ENCODE results near the gene PLA2G4E.
A peak's percentile ranks its signal among the peaks of the same experiment; 100 is the strongest.

PLA2G4E gene

DNA sequence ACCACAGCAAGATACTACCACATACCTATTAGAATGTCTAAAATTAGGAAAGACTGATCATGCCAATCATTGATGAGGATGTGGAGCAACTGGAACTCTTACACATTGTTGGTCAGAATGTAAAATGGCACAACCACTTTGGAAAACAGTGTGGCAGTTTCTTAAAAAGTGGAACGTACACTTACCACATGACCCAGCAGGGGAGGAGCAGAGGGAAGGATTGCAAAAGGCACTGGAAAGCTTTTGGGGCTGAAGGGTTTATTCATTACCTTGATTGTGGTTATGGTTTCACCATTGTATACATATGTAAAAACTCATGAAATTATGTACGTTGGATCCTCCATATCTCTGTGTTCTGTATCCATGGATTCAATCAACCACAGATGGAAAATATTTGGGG lies 45.2 kb downstream of the PLA2G4E start:
- H3K4me3 ChIP-seq (ENCODE audit: low read depth, low read length): no peak overlapping the region
- ChIA-PET CTCF (no interaction called here), POLR2A (no interaction called here)
- DNase-seq (ENCODE audit: low read depth, low spot score): no peak
- TF ChIP-seq, protein P1, sequence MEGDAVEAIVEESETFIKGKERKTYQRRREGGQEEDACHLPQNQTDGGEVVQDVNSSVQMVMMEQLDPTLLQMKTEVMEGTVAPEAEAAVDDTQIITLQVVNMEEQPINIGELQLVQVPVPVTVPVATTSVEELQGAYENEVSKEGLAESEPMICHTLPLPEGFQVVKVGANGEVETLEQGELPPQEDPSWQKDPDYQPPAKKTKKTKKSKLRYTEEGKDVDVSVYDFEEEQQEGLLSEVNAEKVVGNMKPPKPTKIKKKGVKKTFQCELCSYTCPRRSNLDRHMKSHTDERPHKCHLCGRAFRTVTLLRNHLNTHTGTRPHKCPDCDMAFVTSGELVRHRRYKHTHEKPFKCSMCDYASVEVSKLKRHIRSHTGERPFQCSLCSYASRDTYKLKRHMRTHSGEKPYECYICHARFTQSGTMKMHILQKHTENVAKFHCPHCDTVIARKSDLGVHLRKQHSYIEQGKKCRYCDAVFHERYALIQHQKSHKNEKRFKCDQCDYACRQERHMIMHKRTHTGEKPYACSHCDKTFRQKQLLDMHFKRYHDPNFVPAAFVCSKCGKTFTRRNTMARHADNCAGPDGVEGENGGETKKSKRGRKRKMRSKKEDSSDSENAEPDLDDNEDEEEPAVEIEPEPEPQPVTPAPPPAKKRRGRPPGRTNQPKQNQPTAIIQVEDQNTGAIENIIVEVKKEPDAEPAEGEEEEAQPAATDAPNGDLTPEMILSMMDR (IDR thresholded peaks at IDR 0.05; ENCODE audit: insufficient read depth, low read length, missing control alignments): no peak

DNA sequence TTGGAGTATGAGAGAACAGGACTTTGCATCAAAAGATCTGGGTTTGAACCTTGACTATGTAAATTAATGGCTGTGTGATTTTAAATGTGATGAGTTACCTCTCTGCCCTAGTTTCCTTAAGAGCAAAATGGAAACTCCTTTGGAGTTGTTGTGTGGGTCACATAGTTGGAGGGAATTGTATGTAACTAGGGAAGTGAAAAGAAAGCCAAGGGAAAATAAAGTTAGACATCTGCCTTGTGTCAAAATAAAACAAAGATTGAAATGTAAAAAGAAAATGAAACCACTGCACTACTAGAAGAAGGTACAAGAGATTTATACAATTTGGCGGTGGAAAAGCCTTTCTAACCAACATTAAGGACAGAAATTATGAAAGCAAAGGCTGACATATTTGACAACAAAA lies 46.8 kb downstream of the PLA2G4E start:
- no peak for DNase-seq (ENCODE audit: low read depth, low spot score)
- H3K4me3 ChIP-seq (ENCODE audit: low read depth, low read length): no peak overlapping the region
- CTCF ChIA-PET: interaction anchor here (0.8 to 5.3 kb wide), 2 partner anchors 16 to 109 kb away, joined by 3 to 30 read pairs; no protein-coding TSS in a partner anchor
- TF ChIP-seq, protein P1 (IDR thresholded peaks at IDR 0.05; ENCODE audit: insufficient read depth, low read length, missing control alignments): no peak
- POLR2A ChIA-PET: no interaction called here

DNA sequence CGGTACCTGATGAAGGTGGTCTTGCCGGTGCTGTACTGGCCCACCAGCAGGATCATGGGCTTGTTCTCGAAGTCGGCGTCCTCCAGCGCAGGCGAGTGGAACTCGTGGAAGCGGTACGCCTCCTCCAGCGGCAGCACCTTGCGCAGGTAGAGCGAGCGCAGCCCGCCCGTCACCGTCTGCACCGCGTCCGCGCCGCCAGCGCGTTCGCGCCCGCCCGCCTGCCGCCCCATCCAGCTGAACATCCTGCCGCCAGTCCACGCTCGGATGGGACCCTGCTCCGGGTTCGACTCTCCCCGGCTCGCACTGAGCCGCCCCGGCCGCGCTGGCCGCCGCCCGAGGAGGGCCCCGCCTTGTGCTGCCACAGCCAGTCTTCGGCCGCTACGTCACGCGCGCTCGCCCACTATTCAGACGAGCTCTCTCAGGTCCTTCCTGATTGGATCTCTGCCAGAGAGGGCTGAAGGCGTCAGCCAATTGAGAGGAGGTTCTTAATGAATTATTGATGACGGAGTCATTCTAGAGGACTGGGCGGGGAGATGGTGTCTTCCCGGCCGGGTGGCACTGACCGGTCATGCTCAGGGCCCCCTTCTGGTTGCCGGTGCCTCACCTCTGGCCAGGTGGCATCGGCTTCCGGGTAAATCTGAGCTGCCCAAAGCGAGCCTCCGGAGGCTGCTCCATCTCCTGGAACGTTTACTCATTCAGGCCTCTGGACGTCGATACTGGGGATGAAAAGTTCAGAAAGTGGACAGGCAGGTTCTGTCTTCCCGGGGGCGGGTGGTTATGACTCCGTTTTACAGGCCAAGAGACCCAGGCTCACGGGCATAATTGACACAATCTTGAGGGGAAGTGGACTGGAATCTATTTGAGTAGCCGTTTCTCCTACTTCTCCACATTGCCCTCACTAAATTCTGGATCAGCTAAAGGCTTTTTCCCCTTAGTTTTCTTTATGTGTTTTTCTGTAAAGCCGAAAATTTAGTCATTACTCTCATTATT lies 48.3 kb downstream of the PLA2G4E start, which contains the start of gene EHD4:
Gene EHD4 (minus strand): TSS at position 305 of the 990 bp plus-strand sequence. CDS start 63 bp downstream, at position 242.
- CTCF ChIA-PET: interaction anchor here (1.0 to 5.3 kb wide), 8 partner anchors 9 to 85 kb away, joined by 3 to 30 read pairs (median 4); no protein-coding TSS in a partner anchor
- TF ChIP-seq, protein P1 (IDR thresholded peaks at IDR 0.05; ENCODE audit: insufficient read depth, low read length, missing control alignments): peak; percentile 34
- peak; percentile 89 for DNase-seq (ENCODE audit: low read depth, low spot score)
- POLR2A ChIA-PET: interaction anchor here (0.9 to 1.0 kb wide), 3 partner anchors 9 to 32 kb away, joined by 3 to 5 read pairs (median 3); no protein-coding TSS in a partner anchor
- H3K4me3 ChIP-seq (ENCODE audit: low read depth, low read length): peak within 1 kb of the TSS; percentile 99

DNA sequence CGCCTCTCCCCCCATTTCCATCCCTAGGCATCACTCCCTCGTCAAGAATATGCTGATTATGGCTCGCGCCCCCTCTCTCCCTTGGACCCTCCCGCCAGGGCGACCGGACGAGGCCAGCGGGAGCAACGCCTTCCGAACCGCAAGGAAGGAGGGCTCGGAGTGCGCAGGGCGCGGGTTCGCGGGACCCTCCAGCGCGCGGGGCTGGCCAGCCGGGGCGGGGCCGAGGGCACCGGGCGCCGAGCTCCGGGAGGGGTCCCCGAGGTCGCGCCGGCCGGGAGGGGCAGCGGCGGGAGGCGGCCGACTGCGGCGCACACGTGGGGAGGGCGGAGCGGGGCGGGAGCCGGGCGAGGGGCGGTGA lies 49.0 kb downstream of the PLA2G4E start:
- ChIA-PET CTCF (interaction anchor here (1.1 to 5.3 kb wide), 5 partner anchors 11 to 86 kb away, joined by 3 to 30 read pairs (median 5); no protein-coding TSS in a partner anchor), POLR2A (interaction anchor here (0.9 to 1.0 kb wide), 2 partner anchors 14 to 31 kb away, joined by 3 to 5 read pairs; no protein-coding TSS in a partner anchor)
- DNase-seq (ENCODE audit: low read depth, low spot score): no peak
- TF ChIP-seq, protein P1 (IDR thresholded peaks at IDR 0.05; ENCODE audit: insufficient read depth, low read length, missing control alignments): no peak
- H3K4me3 ChIP-seq (ENCODE audit: low read depth, low read length): peak overlapping the region; percentile 99

DNA sequence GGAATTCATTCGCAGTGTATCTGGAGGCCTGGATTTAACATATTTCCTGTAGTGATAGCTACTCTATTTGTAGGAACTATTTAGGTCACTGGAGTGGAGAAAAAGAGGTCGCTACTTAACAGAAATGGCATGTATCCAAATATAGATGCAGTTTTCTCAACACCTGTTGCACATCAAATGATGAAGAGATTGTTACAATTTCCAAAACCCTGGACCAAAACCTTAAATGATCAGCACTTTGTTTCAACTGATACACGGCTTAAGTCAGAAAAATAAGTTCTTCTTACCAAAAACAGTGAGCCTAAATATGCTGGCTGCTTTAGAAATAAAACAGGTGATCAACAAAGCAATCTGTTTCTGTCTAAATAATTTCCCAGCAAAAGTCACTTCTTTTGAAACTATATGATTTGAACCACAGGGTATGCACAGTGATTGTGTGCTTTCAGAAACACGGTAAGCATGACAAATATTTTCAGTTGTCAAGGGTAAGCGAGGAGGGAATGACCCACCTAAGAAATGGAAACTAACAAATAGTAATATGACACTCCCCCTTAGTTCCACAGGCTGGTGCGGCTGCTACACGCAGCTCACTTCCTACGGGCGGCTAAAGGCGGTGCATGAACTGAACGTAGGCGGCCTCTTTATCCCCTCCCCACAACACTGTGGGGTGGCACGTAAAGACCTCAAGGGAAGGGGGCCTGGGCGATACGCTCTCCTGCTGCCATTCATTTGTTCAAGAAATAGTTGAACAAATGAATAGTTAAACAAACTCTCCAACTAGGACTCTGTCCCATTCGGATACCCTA lies 49.5 kb downstream of the PLA2G4E start:
- CTCF ChIA-PET: interaction anchor here (0.6 to 5.3 kb wide), 4 partner anchors 18 to 153 kb away, joined by 3 to 30 read pairs (median 4); no protein-coding TSS in a partner anchor
- no peak for DNase-seq (ENCODE audit: low read depth, low spot score)
- TF ChIP-seq, protein P1 (IDR thresholded peaks at IDR 0.05; ENCODE audit: insufficient read depth, low read length, missing control alignments): no peak
- peak overlapping the region; percentile 99 for H3K4me3 ChIP-seq (ENCODE audit: low read depth, low read length)
- POLR2A ChIA-PET: interaction anchor here (0.6 kb wide), 1 partner anchor 31 kb away, joined by 4 read pairs; no protein-coding TSS in a partner anchor
